ENCODE results near the gene SIN3B.

The SIN3B gene

GRCh38 chr19:16875584-16876555 is 46.7 kb downstream of the SIN3B start:
- TF ChIP-seq Cebpa-rat (IDR thresholded peaks at IDR 0.05): no peak
- Histone ChIP-seq H3K27ac (peak overlapping the region; percentile 95), H3K9me3 (peaks cover 14% of the 10 kb centered on the region), H3K4me2 (peak overlapping the region; percentile 82), H4K20me1 (peaks cover 16% of the 10 kb centered on the region; the same call in 1 of the 2 replicates), H3K9ac (peak overlapping the region; percentile 77), H3K27me3 (no peaks in the 10 kb centered on the region), H3K36me3 (peaks cover 78% of the 10 kb centered on the region), H3K4me3 (peak overlapping the region; percentile 44; the same call in 1 of the 2 replicates), H3K4me1 (peaks cover 61% of the 10 kb centered on the region)

- Histone ChIP-seq H3K9ac (peak overlapping the region; percentile 77), H3K4me1 (peaks cover 61% of the 10 kb centered on the region), H3K4me2 (peak overlapping the region; percentile 82), H4K20me1 (peaks cover 16% of the 10 kb centered on the region; the same call in 1 of the 2 replicates), H3K9me3 (peaks cover 24% of the 10 kb centered on the region), H3K4me3 (peak overlapping the region; percentile 44; the same call in 1 of the 2 replicates), H3K36me3 (peaks cover 78% of the 10 kb centered on the region), H3K27ac (peak overlapping the region; percentile 95), H3K27me3 (no peaks in the 10 kb centered on the region)
- TF ChIP-seq Cebpa-rat (IDR thresholded peaks at IDR 0.05): no peak
Measured at GRCh38 chr19:16876904-16877361, 47.7 kb downstream of the SIN3B start.

DNA sequence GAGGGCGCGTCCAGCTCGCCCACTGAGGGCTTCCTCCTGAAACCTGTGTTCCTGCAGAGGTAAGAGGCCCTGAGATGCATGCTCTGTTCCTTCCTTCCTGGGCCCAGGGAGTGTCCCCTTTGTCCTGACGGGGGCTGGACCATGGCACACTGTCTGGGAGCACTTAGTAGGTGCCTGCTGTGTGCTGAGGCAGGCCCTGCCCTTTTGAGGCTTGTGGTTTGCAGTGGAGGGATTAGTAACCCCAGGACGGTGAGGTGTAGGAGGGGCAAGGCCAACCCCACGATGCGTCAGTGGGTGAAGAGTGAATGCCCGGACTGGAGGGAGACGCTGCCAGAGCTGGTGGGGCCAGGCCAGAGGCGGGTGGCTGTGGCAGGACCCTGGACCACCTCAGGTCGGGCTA is 48.4 kb downstream of the SIN3B start:
- H3K9ac ChIP-seq: peak overlapping the region; percentile 77
- H3K4me2 ChIP-seq: peak overlapping the region; percentile 82
- peaks cover 31% of the 10 kb centered on the region for H3K9me3 ChIP-seq
- H3K27me3 ChIP-seq: no peaks in the 10 kb centered on the region
- TF ChIP-seq Cebpa-rat (IDR thresholded peaks at IDR 0.05): no peak
- peaks cover 16% of the 10 kb centered on the region; the same call in 1 of the 2 replicates for H4K20me1 ChIP-seq
- peaks cover 61% of the 10 kb centered on the region for H3K4me1 ChIP-seq
- peak overlapping the region; percentile 95 for H3K27ac ChIP-seq
- peaks cover 78% of the 10 kb centered on the region for H3K36me3 ChIP-seq
- H3K4me3 ChIP-seq: peak overlapping the region; percentile 44

DNA sequence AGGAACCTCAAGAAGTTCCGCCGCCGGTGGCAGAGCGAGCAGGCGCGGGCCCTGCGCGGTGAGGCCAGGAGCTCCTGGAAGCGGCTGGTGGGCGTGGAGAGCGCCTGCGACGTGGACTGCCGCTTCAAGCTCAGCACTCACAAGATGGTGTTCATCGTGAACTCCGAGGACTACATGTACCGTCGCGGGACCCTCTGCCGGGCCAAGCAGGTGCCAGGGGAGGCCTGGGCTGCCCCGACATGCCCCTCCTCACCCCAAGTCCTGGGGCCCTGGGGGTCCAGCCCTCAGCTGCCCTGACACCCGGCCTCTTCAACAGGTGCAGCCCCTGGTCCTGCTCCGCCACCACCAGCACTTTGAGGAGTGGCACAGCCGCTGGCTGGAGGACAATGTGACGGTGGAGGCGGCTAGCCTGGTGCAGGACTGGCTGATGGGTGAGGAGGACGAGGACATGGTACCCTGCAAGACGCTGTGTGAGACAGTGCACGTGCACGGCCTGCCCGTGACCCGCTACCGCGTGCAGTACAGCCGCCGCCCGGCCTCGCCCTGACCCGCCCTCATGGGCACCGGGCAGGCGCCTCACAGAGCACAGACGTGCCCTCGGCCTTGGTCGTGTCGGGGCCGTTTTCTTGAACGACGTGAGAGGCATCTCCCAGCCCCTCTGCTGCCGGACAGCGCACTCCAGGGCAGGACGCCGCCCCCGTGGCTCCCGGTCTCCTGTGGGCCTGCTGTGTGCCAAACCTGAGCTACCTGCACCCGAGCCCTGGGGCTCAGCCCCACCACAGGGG is 49.2 kb downstream of the SIN3B start:
- Histone ChIP-seq H3K27ac (peak overlapping the region; percentile 95), H4K20me1 (peaks cover 16% of the 10 kb centered on the region; the same call in 1 of the 2 replicates), H3K4me1 (peaks cover 59% of the 10 kb centered on the region), H3K27me3 (no peaks in the 10 kb centered on the region), H3K9ac (peak overlapping the region; percentile 77), H3K9me3 (peaks cover 39% of the 10 kb centered on the region), H3K4me2 (peak overlapping the region; percentile 82), H3K4me3 (no peak overlapping the region), H3K36me3 (peaks cover 75% of the 10 kb centered on the region)
- no peak for TF ChIP-seq Cebpa-rat (IDR thresholded peaks at IDR 0.05)

- H3K9ac ChIP-seq: no peak overlapping the region
- no peaks in the 10 kb centered on the region for H3K27me3 ChIP-seq
- H3K4me3 ChIP-seq: no peak overlapping the region
- peaks cover 48% of the 10 kb centered on the region for H3K9me3 ChIP-seq
- H3K27ac ChIP-seq: no peak overlapping the region
- TF ChIP-seq Cebpa-rat (IDR thresholded peaks at IDR 0.05): no peak
- H4K20me1 ChIP-seq: peaks cover 6% of the 10 kb centered on the region; the same call in 1 of the 2 replicates
- peaks cover 43% of the 10 kb centered on the region for H3K4me1 ChIP-seq
- H3K4me2 ChIP-seq: no peak overlapping the region
- peaks cover 66% of the 10 kb centered on the region for H3K36me3 ChIP-seq
Measured at GRCh38 chr19:16880884-16881554, 51.8 kb downstream of the SIN3B start.

- Histone ChIP-seq H3K36me3 (peaks cover 59% of the 10 kb centered on the region), H3K4me3 (peak overlapping the region; percentile 20; the same call in 1 of the 2 replicates), H4K20me1 (no peaks in the 10 kb centered on the region), H3K9ac (no peak overlapping the region), H3K27me3 (no peaks in the 10 kb centered on the region), H3K4me2 (no peak overlapping the region), H3K27ac (no peak overlapping the region), H3K4me1 (peaks cover 43% of the 10 kb centered on the region), H3K9me3 (peaks cover 48% of the 10 kb centered on the region)
- TF ChIP-seq Cebpa-rat (IDR thresholded peaks at IDR 0.05): no peak
Measured at GRCh38 chr19:16882146-16882545, 52.9 kb downstream of the SIN3B start.

GRCh38 chr19:16883522-16883921 is 54.3 kb downstream of the SIN3B start:
- no peak overlapping the region for H3K9ac ChIP-seq
- peak overlapping the region; percentile 49 for H3K27ac ChIP-seq
- no peak overlapping the region for H3K4me2 ChIP-seq

GRCh38 chr19:16885166-16885565 is 56.0 kb downstream of the SIN3B start:
- Histone ChIP-seq H3K9ac (no peak overlapping the region), H3K27ac (no peak overlapping the region), H3K4me2 (no peak overlapping the region), H3K4me1 (peaks cover 56% of the 10 kb centered on the region), H3K4me3 (no peak overlapping the region), H3K27me3 (no peaks in the 10 kb centered on the region), H4K20me1 (no peaks in the 10 kb centered on the region), H3K36me3 (peaks cover 33% of the 10 kb centered on the region), H3K9me3 (peaks cover 42% of the 10 kb centered on the region)
- no peak for TF ChIP-seq Cebpa-rat (IDR thresholded peaks at IDR 0.05)

More at GRCh38 chr19:16883522-16883921, 54.3 kb downstream of the SIN3B start:
- no peaks in the 10 kb centered on the region for H3K27me3 ChIP-seq
- H3K4me3 ChIP-seq: 0 out of 2 replicates have a peak overlapping the region, but pooled peaks have one; percentile 11
- H4K20me1 ChIP-seq: no peaks in the 10 kb centered on the region
- H3K9me3 ChIP-seq: peaks cover 48% of the 10 kb centered on the region
- peaks cover 45% of the 10 kb centered on the region for H3K36me3 ChIP-seq
- peaks cover 43% of the 10 kb centered on the region for H3K4me1 ChIP-seq
- no peak for TF ChIP-seq Cebpa-rat (IDR thresholded peaks at IDR 0.05)

DNA sequence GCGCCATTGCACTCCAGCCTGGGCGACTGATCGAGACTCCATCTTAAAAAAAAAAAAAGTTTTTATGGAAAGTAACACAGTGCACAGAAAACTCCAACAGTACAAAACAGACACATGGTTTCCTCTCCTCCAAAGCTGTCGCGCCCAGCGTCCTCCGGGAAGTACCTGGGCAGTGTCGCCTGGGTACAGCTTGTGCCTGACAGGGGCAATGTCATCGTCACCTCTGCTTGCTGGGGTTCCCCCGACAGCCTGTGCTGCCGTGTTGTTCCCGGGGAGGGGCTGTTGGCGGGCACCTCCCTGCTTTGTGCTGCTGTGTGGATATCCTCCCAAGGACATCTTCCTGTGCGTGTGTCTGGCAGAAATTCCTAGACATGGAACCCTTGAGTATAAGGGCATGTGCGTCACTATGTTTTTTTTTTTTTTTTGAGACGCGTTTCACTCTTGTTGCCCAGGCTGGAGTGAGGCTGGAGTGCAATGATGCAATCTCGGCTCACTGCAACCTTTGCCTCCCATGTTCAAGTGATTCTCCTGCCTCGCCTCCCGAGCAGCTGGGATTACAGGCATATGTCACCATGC is 57.2 kb downstream of the SIN3B start:
- Histone ChIP-seq H3K9me3 (peaks cover 29% of the 10 kb centered on the region), H3K27me3 (no peaks in the 10 kb centered on the region), H3K36me3 (peaks cover 26% of the 10 kb centered on the region), H3K4me2 (peak overlapping the region; percentile 90), H3K9ac (no peak overlapping the region), H3K4me1 (peaks cover 68% of the 10 kb centered on the region), H3K4me3 (no peak overlapping the region), H4K20me1 (no peaks in the 10 kb centered on the region), H3K27ac (peak overlapping the region; percentile 99)
- no peak for TF ChIP-seq Cebpa-rat (IDR thresholded peaks at IDR 0.05)

Data from BLaER1 (cell line).